Suprapubic skin (tissue), 2 donors: ENCODE results near the gene SCP2.

Experiments used
- EP300 ChIP-seq: sonication (generic); formaldehyde crosslinking; IDR thresholded peaks from one replicate; pipeline ENCODE4 v1.6.1; 2017; ENCODE audit warnings: antibody characterized with exemption
- POLR2A ChIP-seq, 2 donors: fragments of 450-650 bp; IDR thresholded peaks; one replicate each; pipeline ENCODE4 v1.6.1; 2017; ENCODE audit warnings: antibody characterized with exemption in 2 of 2, mild to moderate bottlenecking in 2 of 2, moderate library complexity in 2 of 2

- TF ChIP-seq POLR2A (IDR thresholded peaks at IDR 0.05) (no peak), EP300 (no peak)
Observed at GRCh38 chr1:53077599-53077965, 150.5 kb downstream of the SCP2 start.
